HG02981 (cell line): ENCODE results near the gene HOXD13.

Experiments used
- ATAC-seq: cut with Tn5 transposase; IDR thresholded peaks from one replicate; pipeline ENCODE4 v1.9.1; 2021; ENCODE audit warnings: mild to moderate bottlenecking, moderate library complexity; ENCODE audit not compliant: unreplicated experiment

HOXD13 gene

DNA sequence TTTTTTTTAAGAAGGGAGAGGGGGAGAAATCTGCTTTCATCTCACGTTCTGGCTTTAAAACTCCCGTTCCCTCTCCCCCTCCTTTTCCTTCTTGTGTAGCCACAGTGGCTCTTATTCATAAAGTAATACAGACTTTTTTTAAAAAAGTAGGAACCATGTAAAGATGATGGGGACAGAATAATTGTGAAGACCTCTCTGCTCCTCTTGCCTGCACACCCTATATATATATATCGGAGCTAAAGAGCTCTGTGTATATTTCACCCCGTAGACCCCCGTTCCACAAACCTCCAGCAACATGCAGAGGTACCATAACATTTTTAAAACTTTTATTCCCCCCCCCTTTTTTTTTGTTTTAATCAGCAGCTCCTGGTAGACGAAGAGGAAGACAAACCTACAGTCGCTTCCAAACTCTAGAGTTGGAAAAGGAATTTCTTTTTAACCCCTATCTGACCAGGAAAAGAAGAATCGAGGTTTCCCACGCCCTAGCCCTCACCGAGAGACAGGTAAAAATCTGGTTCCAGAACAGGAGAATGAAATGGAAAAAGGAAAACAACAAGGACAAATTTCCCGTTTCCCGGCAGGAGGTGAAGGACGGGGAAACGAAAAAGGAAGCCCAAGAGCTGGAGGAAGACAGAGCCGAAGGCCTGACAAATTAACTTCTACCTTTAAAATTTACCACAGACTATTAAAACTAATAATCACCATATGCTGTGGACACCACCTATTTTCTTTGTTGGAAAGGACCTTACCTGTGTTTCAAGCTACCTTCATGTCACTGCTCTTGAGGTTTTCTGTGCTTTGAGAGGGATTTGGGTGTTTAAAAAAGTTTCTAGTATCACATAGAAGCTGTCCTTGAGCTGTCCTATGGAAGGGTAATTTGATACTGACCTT, 38.7 kb downstream of the HOXD13 start:
- ATAC-seq: no peak

DNA sequence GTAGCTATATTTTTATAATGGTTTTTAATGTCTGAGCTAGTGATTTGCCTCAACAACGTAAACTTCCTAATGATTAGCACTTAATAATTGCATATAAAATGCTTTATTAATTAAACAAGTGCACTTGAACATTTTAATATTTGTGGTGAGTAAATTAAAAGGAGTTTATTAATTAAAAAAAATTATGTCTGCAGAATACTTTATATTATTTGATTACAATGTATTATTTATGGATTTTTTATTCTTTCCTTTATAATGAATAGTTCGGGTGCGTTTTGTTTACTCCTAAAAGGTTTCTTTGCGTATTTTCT, 39.3 kb downstream of the HOXD13 start:
- ATAC-seq: no peak

DNA sequence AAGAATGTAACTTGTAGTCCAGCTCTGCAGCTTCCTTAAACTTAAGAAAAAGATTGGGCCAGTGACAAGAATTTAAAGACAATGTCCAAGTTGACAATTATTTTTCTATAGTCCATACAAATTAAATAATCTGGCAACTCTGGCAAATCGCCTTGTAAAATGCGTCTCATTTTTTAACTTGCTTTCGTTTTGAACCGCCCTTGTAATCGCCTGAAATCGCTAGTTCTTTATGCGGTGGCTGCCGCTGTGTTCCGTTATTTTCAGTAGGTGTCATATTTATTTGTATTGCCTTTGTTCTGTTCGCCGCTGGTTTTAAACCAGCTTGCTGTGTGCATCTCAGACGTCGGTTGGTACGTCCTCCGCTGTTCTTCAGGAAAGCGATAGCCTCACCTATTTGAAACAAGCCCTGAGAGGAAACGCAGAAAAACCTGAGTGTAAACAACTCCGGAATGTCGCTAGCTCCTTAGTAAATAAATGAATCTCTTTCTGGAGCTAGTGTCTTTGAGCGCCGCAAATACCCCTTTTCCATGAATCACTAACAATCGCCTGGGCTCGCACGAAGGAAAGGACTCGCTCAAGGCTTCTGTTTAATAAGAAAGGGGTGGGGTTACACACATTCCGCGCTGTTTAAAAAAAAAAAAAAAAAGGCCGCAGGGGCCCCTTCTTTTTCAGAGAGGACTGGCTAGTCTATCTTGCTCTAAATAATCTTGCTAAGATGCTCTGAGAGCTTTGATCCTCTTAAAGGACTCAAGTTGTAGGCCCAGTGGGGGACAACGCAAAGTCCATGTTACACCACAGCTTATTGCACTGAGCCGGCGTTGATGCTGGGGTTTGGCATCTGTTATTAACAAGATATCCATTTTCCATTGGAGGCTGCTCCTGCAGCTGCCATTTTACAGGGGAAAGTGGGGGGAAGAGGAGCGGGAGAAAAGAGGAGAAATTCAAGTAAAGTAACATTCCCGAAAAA, 40.0 kb downstream of the HOXD13 start:
- no peak for ATAC-seq

DNA sequence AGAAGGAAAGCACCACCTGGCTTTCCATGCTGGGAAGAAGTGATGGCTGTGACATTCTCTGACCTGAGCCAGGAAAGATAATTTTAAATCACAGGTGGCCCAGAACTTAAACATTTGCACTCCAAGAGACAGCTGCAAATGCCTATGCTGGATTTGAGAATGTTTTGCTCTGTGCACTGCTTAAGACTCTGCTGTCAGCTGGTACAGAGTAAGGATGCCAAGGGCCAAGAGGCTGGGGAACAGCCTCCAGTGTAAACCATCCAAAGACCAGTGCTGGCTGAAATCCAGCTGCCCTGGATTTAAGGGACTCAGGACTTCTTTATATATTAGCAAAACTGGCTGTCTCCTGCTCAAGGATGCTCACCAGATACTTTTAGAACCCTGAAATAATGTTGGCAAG, 40.9 kb downstream of the HOXD13 start:
- no peak for ATAC-seq

DNA sequence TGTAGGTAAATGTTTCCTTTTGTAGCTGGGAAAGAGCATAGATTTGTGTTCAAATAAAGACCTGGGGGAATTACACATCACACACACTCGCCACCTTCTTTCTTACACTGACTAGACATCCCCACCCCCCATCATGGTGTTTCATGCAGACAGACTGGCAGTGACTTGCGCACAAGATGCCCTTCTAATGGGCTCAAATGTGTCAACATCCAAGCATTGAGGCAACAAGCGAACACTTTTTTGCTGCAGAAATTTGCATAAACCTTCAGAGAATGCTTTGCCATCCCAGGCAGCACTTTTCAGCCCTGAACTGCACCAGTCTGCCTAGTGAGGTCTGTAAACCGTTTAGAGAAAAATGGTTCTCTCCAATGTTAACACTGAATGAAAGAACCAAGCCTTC, 41.5 kb downstream of the HOXD13 start:
- ATAC-seq: no peak

DNA sequence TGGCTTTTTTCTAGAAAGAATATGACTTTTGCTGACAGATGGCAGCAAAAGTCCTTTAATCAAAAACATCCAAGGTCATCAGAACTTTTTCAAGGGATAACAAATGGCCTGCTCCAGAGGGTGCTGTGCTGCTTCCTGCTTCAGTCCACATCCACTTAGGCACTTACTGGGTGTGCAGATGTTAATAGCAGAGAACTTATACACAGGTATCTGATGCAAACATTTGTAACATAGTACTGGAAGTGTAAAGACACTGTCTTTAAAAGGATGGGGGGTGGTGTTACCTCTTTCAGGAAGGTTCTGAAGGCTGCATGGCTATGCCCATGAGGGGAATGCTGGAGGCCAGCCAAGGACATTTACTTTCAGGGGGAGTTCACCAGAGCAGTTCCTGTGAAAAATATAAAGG, 42.5 kb downstream of the HOXD13 start:
- ATAC-seq: no peak

DNA sequence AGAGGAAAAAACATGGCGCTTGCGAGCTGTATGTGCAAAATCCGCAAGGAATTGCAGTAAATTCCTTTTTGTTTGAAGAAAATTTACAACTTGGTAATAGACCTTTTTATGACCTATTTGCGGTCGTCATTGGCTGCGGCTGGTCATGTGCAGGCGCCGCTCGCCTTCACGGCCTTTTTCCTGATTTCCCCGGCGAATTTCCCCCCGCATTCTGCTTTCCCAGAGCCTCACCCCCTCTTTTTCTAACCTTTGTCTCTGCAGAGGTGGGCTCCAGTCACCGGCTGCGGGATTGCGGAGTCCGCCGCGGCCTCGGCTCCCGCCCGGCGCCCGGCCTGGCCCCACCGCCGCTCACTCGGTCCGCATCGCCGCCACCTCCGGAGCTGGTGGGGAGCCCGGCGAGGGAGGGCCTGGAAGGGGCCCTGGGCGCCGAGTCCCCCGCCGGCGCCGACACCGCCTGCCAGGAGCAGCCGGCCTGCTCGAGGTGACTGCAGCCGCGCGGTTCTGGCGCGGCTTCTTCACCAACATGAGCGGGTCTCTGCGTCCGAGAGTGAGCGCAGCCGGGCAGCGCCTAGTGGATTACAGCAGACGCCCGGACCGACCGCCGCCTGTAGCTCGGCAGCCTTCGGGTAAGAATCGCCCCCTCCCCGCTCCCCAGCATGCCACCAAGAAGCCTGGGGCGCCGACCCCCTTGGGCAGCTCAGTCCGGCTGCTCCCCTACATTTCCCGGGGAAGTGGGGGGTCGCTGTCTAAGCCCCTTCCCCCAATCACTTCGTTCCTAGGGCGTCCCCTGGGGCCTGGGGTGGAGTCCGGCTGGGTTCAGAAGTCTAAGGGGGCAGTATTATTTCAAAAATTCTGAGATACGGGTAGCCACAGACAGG, 44.1 kb downstream of the HOXD13 start:
- no peak for ATAC-seq

DNA sequence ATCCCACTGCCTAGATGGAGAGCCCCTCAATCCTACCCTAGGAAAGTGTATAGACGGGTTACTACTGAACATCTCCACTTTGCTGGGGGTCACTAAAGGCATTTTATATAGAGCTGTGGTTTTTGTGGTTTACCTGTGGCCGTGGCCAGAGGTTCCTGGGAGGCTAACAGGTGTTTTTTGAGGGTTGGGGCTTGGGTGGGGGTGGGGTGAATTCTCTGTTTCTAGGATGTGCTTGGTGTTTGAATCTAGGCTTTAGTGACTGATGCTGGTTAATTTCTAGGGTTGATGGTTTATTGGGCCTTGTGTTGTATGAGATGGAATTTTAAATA, 44.7 kb downstream of the HOXD13 start:
- no peak for ATAC-seq

DNA sequence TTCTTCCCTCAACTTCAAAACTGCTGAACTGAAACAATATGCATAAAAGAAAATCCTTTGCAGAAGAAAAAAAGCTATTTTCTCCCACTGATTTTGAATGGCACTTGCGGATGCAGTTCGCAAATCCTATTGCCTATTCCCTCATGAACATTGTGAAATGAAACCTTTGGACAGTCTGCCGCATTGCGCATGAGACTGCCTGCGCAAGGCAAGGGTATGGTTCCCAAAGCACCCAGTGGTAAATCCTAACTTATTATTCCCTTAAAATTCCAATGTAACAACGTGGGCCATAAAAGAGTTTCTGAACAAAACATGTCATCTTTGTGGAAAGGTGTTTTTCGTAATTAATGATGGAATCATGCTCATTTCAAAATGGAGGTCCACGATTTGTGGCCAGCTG, 45.4 kb downstream of the HOXD13 start:
- ATAC-seq: no peak

DNA sequence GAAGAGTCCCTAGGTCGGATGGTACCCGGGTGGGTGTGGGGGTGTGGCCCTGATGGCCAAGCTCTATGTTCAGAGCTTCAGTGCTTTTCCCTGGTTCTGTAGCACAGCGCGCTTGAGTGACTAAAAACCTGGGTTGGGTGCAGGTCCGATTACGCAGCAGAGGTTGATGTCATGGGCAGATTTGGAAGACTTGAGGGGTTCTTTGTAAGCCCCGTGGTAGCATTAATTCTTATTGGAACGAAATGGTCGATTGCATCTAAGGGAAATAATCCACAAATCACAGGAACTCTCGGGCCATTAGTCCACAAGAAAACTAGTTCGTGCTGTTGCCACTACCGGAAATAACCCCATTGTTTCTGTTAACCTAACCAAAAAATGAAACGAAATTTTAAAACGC, 46.0 kb downstream of the HOXD13 start:
- no peak for ATAC-seq

DNA sequence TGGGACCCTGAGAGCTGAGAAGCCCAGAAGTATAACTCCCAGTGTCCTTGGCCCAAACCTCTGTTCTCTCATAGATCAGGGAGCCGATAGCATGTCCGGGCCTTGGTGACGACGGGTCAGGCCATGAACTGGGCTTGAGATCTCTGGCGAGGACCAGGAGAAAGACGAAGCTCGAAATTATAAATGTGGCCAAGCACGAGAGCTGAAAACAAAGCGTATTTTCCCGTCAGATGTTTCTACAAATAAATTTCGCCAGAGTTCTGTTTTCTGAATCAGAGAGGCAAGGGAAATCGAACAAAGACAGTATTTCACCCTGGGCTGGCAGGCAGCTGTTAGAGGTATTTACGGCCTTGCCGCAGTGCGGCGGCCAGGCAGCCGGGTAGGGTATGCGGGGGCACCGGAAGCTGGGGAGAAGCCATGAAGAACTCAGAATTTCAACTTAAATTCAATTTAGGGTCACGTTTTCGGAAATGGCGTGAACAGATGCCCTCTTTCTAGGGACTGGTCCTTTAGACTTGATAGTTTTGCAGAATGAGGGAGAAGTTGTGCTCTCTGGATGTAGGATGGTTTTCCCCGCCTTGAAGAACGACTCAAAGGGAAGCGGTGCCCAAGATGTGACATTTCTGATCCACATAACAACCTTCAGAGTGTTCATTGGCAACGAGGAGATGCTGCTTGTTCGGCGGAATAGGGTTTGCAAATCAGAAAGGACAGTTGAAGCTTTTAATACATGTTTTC, 46.6 kb downstream of the HOXD13 start:
- ATAC-seq: no peak

DNA sequence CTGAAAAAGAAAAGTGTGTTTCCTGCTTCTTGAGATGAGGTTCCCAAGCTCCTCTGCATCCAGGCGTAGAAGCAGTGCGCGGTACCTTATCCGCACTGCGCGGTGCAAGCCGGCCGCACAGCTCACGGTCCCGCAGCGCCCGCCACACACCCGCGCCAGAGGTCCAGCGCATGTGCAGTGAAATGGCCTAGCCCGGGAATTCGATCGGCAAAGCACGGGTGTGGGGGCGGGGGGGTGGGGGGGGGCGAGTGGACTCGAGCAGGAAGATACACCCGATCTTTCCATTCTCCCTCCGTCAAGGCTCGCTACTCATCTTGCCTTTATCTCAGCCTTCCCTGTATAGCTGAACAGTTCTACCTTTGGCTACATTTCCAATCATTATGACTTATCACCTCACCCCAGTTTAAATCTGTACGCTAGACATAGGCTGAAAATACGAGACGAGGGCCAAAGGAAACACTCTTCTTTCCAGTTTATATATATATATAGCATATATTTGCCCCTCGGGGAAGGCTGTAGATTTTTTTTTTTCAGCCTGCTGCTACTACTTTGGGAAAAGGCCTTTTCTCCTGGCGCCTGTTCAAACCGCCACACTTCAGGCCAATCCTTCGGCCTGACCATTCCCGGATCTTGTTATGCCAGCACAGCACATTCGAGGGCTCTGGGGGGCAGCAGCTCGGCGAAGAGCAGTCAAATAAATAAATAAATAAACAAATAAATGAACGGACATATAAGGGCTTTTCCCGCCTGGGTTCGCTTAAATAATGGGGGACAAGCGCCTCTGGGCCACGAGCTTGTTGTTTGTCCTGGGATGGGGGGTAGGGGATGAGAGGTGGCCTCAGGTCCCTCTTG, 47.4 kb downstream of the HOXD13 start:
- ATAC-seq: no peak

DNA sequence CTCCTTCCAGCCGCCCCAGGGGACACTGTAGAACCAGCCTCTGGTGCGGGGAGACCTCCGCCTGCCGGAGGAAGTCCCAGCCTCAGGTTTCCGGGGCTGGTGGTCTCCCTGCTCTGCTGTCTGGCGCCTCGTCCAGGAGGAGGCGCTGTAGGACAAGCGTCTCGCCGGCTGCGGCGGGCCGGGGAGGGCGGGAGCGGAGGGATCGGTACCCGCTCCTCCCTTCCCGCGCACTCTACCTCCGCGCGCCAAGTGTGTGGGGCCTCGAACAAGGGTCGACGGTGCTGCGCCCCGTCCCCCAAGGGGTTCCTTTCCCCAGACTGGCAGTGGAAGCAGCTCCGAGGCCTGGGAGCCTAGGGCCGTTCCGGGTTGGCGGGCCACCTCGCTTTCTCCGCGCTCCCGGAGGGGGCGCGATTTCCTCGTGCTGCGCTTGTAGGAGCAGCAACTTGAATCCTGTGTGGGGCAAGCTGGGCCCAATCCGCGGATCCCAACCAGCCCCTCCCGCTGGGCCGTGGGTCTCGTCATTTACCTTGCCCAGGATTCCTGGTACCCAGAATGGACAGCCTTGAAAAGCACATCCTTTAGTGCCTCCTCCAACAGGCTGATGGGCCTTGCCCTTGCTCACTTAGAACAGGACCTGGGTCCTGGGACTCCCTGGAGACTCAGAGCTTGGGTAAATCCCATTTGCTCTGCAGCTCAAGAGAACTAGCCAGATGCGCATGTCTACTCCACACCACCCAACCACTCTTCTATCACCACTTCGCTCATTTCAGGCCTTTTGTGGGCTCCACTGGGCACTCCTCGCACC, 48.2 kb downstream of the HOXD13 start:
- peak; percentile 84 for ATAC-seq

DNA sequence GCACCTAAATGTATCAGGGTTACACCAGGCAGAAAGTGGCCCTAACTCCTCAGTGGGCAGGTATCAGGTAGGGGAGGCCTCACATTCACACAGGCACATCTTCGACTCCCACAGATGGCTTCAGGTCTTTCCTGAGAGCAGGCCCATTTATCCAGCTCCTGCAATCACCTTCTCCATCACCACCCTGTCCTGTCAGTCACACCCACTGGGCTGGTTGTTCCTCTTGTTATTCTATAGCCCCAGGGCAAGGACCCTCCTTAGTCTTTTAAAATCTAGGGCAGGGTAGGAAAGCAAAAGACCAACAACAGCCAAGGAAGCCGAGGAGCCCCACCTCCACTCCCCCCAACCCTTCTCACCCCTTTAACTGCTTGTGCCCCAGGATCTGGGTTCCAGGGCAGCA, 49.8 kb downstream of the HOXD13 start:
- ATAC-seq: no peak
